A549 treated with AZD9567 at 1 μM for 4 hours (cell line): Measurements from ENCODE around the gene FLNA. TPM values are rescaled to one million over a fixed set of nuclear protein-coding genes. Genes with fewer than 3 reads are reported as not detected.

Experiments used
- total RNA-seq: library from RNA; stranded (reverse); fragments of 200-300 nt; extraction: Qiagen RNA extraction; gene quantifications from 5 replicates; pipeline ENCODE4 v1.2.3, GENCODE V29; 2022; ENCODE audit not compliant: insufficient read depth

FLNA gene, protein sequence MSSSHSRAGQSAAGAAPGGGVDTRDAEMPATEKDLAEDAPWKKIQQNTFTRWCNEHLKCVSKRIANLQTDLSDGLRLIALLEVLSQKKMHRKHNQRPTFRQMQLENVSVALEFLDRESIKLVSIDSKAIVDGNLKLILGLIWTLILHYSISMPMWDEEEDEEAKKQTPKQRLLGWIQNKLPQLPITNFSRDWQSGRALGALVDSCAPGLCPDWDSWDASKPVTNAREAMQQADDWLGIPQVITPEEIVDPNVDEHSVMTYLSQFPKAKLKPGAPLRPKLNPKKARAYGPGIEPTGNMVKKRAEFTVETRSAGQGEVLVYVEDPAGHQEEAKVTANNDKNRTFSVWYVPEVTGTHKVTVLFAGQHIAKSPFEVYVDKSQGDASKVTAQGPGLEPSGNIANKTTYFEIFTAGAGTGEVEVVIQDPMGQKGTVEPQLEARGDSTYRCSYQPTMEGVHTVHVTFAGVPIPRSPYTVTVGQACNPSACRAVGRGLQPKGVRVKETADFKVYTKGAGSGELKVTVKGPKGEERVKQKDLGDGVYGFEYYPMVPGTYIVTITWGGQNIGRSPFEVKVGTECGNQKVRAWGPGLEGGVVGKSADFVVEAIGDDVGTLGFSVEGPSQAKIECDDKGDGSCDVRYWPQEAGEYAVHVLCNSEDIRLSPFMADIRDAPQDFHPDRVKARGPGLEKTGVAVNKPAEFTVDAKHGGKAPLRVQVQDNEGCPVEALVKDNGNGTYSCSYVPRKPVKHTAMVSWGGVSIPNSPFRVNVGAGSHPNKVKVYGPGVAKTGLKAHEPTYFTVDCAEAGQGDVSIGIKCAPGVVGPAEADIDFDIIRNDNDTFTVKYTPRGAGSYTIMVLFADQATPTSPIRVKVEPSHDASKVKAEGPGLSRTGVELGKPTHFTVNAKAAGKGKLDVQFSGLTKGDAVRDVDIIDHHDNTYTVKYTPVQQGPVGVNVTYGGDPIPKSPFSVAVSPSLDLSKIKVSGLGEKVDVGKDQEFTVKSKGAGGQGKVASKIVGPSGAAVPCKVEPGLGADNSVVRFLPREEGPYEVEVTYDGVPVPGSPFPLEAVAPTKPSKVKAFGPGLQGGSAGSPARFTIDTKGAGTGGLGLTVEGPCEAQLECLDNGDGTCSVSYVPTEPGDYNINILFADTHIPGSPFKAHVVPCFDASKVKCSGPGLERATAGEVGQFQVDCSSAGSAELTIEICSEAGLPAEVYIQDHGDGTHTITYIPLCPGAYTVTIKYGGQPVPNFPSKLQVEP (N-terminal part only)
- 1,398 to 1,786 TPM (median 1,537 TPM) in 5 replicates for total RNA-seq

DNA sequence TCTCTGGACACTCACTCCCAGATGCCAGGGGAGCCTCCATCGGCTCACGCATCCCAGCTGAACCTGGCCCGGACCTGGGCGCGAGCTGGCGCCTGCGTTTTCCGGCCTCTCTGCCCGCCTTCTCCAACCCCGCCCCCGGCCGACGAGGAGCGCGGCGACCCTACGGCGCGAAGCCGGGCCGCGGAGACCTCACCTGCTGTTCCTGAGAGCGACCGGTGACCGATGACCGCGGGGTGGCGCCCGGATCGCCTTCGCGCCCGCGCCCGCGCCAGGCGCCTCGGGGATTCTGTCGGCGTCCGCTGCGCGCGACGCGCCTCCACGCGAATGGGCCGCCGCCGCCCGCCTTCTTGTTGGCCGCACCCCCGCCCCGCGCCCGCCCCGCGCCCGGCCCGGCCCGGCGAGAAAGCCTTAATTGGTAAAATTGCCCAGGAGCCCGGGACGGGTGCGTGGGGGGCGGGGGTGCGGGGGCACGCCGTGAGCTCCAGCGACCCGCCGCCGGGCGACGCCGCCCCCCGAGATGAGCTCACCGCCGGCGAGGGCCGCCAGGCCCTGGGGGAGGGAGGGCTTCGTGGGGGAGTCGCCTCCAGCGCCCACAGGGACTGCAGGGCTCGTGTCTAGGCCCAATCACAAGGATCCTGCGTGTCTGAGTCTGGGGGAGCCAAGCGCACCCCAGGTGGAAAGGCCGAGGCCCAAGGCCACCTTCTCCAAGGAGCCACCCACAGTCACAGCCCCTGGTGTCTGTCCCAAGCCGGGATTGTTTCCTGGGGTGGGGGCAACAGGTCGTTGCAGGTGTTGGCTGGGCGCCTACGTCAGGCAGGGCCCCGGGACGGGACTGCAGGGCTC is at the start of gene FLNA:
FLNA (minus strand) TSS at position 322 of the 843 bp plus-strand sequence. CDS start 3,389 bp downstream, outside the sequence.

DNA sequence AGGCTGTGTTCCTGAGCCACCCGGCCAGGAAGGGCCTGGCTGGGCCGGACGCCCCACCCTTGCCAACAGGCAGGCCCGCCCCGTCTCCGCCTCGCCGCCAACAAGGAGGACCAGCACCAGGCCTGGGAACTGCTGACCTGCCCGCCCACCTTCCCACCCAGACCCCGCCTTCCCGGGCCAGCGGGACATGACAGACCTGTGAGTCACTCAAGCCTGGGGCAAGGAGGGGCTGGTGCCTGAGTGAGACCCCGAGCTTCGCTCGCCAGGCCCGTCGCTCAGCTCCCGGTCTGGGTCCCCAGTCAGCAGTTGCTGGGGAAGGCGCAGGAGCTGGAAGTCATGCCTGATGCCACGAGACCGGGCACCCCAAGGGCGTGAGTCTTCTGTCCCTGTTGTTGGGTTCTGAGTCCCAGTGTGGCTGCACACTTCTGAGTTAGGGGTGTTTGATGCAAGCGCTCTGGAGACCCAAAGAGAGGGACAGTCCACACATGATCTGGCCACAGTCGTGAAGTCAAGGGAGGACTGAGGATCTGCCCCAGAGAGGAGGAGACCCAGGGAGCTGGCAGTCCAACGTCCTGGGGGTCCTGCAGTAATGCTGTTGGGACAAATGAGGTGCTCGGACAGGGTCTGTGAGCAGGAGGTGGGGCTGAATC is 34.9 kb upstream of the FLNA start, which contains the start of gene DNASE1L1:
DNASE1L1 (minus strand) TSS at position 33 of the 650 bp plus-strand sequence. CDS start 3,686 bp downstream, outside the sequence.

DNA sequence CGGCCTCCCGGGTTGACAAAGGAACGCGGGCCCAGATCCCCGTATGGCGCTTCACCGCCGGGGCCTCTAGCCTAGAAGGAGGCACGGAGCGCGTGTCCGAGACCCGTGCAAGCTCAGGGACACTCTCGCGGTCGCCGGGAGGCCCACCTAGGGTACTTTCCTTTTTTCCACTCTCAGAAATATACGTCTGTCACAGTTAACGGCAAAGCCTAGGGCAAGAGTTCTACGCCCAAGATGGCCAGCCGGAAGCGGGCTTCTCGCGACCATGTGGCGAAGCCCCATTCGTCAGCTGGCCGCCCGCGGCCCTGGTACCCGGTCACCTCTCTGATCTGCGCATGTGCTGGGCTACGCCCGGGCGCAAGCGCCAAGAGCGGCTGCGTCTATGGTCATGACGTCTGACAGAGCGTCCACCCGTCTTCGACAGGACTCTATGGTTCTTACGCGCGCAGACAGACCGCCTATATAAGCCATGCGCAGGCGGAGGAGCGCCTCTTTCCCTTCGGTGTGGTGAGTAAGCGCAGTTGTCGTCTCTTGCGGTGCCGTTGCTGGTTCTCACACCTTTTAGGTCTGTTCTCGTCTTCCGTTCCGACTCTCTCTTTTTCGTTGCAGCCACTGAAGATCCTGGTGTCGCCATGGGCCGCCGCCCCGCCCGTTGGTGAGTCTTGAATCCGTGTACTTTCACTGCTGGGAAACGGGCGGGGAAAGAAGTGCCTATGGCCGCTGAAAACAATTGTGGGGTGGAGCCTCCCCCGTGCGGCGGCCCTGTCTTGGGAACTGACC is 23.6 kb upstream of the FLNA start, which contains the start of gene RPL10:
RPL10 (plus strand) TSS at position 490 of the 780 bp plus-strand sequence; CDS start at position 633, 143 bp downstream.

DNA sequence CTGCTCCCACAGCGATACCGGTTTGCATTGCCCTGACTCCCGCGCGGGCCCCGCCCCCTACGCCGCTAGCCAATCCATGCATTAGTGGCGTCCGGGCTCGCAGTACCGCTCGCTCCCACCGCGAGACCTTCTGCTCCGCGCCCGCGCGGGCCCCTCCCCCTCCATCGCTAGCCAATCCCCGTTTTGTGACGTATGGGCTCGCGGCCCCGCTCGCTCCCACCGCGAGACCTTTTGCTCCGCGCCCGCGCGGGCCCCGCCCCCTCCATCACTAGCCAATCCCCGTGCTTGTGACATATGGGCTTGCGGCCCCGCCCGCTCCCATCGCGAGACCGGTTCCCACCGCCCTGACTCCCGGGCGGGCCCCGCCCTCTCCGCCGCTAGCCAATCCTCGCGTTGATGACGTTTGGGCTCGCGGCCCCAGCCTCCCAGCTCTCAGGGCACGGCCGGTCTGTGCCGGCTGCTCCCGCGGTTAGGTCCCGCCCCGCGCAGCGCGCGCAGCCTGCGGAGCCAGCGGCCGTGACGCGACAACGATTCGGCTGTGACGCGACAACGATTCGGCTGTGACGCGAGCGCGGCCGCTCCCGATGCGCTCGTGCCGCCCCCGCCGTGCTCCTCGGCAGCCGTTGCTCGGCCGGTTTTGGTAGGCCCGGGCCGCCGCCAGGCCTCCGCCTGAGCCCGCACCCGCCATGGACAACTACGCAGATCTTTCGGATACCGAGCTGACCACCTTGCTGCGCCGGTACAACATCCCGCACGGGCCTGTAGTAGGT is 4.5 kb upstream of the FLNA start, which contains the start of gene EMD:
EMD (plus strand) TSS at position 497 of the 770 bp plus-strand sequence; CDS start at position 687, 190 bp downstream.

Other genes with a start within 250 kb of the FLNA start
- not detected in 5 replicates for gene OPN1LW, start 230.4 kb downstream of the FLNA start, total RNA-seq
- gene OPN1MW, start 192.0 kb downstream of the FLNA start, total RNA-seq = not detected in 5 replicates
- gene OPN1MW2, start 154.9 kb downstream of the FLNA start, total RNA-seq = not detected in 5 replicates
- not detected in 5 replicates for gene OPN1MW3, start 117.1 kb downstream of the FLNA start, total RNA-seq
- not detected in 5 replicates for gene TEX28, start 79.5 kb downstream of the FLNA start, total RNA-seq
- gene TKTL1, start 78.8 kb downstream of the FLNA start, total RNA-seq = 0.03 to 0.06 TPM in 2 of 5 replicates, not detected in the others
- 139 to 167 TPM (median 160 TPM) in 5 replicates for gene EMD, start 4.7 kb upstream of the FLNA start, total RNA-seq
- 5,537 to 5,934 TPM (median 5,663 TPM) in 5 replicates for gene RPL10, start 23.7 kb upstream of the FLNA start, total RNA-seq
- 28.0 to 33.0 TPM (median 30.2 TPM) in 5 replicates for gene DNASE1L1, start 34.6 kb upstream of the FLNA start, total RNA-seq
- gene TAFAZZIN, start 36.9 kb upstream of the FLNA start, total RNA-seq = 20.0 to 39.1 TPM (median 37.4 TPM) in 5 replicates
- gene ATP6AP1, start 54.0 kb upstream of the FLNA start, total RNA-seq = 86.0 to 111 TPM (median 105 TPM) in 5 replicates
- 99.0 to 111 TPM (median 108 TPM) in 5 replicates for gene GDI1, start 62.5 kb upstream of the FLNA start, total RNA-seq
- gene FAM50A, start 69.5 kb upstream of the FLNA start, total RNA-seq = 87.7 to 122 TPM (median 113 TPM) in 5 replicates
- 14.0 to 24.4 TPM (median 20.9 TPM) in 5 replicates for gene PLXNA3, start 83.6 kb upstream of the FLNA start, total RNA-seq
- 47.4 to 71.3 TPM (median 68.7 TPM) in 5 replicates for gene LAGE3, start 104.6 kb upstream of the FLNA start, total RNA-seq
- 62.5 to 67.8 TPM (median 64.3 TPM) in 5 replicates for gene UBL4A, start 112.0 kb upstream of the FLNA start, total RNA-seq
- gene SLC10A3, start 116.0 kb upstream of the FLNA start, total RNA-seq = 43.3 to 46.5 TPM (median 44.4 TPM) in 5 replicates
- gene FAM3A, start 141.6 kb upstream of the FLNA start, total RNA-seq = 40.7 to 46.1 TPM (median 45.3 TPM) in 5 replicates
- 1,265 to 1,646 TPM (median 1,455 TPM) in 5 replicates for gene G6PD, start 172.2 kb upstream of the FLNA start, total RNA-seq
- gene IKBKG, start 173.0 kb upstream of the FLNA start, total RNA-seq = 33.2 to 47.2 TPM (median 44.4 TPM) in 5 replicates
- gene CTAG1A, start 210.5 kb upstream of the FLNA start, total RNA-seq = 0.10 TPM in 1 of 5 replicates, not detected in the others
- not detected in 5 replicates for gene CTAG1B, start 244.6 kb upstream of the FLNA start, total RNA-seq